ENCODE results near the gene ZDHHC21. TPM values are rescaled to one million over a fixed set of nuclear protein-coding genes. Genes with fewer than 3 reads are reported as not detected.
A peak's percentile ranks its signal among the peaks of the same experiment; 100 is the strongest.

Gene ZDHHC21
- total RNA-seq, 2 experiments from 2014 or later = 7.0 to 7.9 TPM

- no peak overlapping the region for H3K27ac Mint-ChIP-seq
- H3K4me1 Mint-ChIP-seq = no peaks in the 10 kb centered on the region
- POLR2A ChIA-PET = no interaction called here
- DNase-seq = no peak
- CTCF ChIA-PET = no interaction called here
- no peaks in the 10 kb centered on the region for H3K9me3 Mint-ChIP-seq
- peaks cover 4% of the 10 kb centered on the region for H3K36me3 Mint-ChIP-seq (ENCODE audit: low read depth)
- H3K4me3 Mint-ChIP-seq = no peak overlapping the region
- no peaks in the 10 kb centered on the region for H3K27me3 Mint-ChIP-seq
Measured at GRCh38 chr9:14627513-14627912, 65.7 kb downstream of the ZDHHC21 start.

GRCh38 chr9:14618836-14619420, 74.3 kb downstream of the ZDHHC21 start:
- no peak for DNase-seq
- Mint-ChIP-seq H3K27me3 (no peaks in the 10 kb centered on the region), H3K4me1 (no peaks in the 10 kb centered on the region), H3K36me3 (ENCODE audit: low read depth) (peaks cover 5% of the 10 kb centered on the region), H3K27ac (no peak overlapping the region), H3K9me3 (no peaks in the 10 kb centered on the region), H3K4me3 (no peak overlapping the region)
- POLR2A ChIA-PET = no interaction called here
- CTCF ChIA-PET = no interaction called here

- peaks cover 3% of the 10 kb centered on the region for H3K36me3 Mint-ChIP-seq (ENCODE audit: low read depth)
- ChIA-PET CTCF (interaction anchor here (1.3 kb wide), 1 partner anchor 20 kb away, joined by 3 read pairs; no protein-coding TSS in a partner anchor), POLR2A (no interaction called here)
- no peak overlapping the region for H3K27ac Mint-ChIP-seq
- no peaks in the 10 kb centered on the region for H3K27me3 Mint-ChIP-seq
- H3K4me3 Mint-ChIP-seq = no peak overlapping the region
- no peaks in the 10 kb centered on the region for H3K9me3 Mint-ChIP-seq
- H3K4me1 Mint-ChIP-seq = no peaks in the 10 kb centered on the region
- DNase-seq = peak; percentile 22
Measured at GRCh38 chr9:14616188-14616982, 76.8 kb downstream of the ZDHHC21 start.

- ChIA-PET POLR2A (no interaction called here), CTCF (no interaction called here)
- H3K27ac Mint-ChIP-seq = no peak overlapping the region
- H3K27me3 Mint-ChIP-seq = no peaks in the 10 kb centered on the region
- H3K36me3 Mint-ChIP-seq (ENCODE audit: low read depth) = no peaks in the 10 kb centered on the region
- H3K4me1 Mint-ChIP-seq = no peaks in the 10 kb centered on the region
- no peak overlapping the region for H3K4me3 Mint-ChIP-seq
- H3K9me3 Mint-ChIP-seq = no peaks in the 10 kb centered on the region
- no peak for DNase-seq
Measured at GRCh38 chr9:14608540-14608939, 84.7 kb downstream of the ZDHHC21 start.

GRCh38 chr9:14597171-14597799, 95.9 kb downstream of the ZDHHC21 start:
- ChIA-PET CTCF (interaction anchor here (0.9 kb wide), 1 partner anchor 18 kb away, joined by 3 read pairs; no protein-coding TSS in a partner anchor), POLR2A (no interaction called here)
- H3K9me3 Mint-ChIP-seq = peaks cover 9% of the 10 kb centered on the region
- H3K4me1 Mint-ChIP-seq = no peaks in the 10 kb centered on the region
- peaks cover 1% of the 10 kb centered on the region for H3K36me3 Mint-ChIP-seq (ENCODE audit: low read depth)
- no peak overlapping the region for H3K4me3 Mint-ChIP-seq
- H3K27ac Mint-ChIP-seq = no peak overlapping the region
- no peaks in the 10 kb centered on the region for H3K27me3 Mint-ChIP-seq
- DNase-seq = no peak

GRCh38 chr9:14593406-14593805, 99.8 kb downstream of the ZDHHC21 start:
- Mint-ChIP-seq H3K4me1 (no peaks in the 10 kb centered on the region), H3K27ac (no peak overlapping the region), H3K27me3 (peaks cover 2% of the 10 kb centered on the region), H3K36me3 (ENCODE audit: low read depth) (no peaks in the 10 kb centered on the region), H3K9me3 (peaks cover 7% of the 10 kb centered on the region), H3K4me3 (no peak overlapping the region)
- CTCF ChIA-PET = interaction anchor here (0.6 kb wide), 1 partner anchor 108 kb away, joined by 3 read pairs; no protein-coding TSS in a partner anchor
- no peak for DNase-seq
- POLR2A ChIA-PET = no interaction called here

GRCh38 chr9:14591411-14591810, 101.8 kb downstream of the ZDHHC21 start:
- ChIA-PET POLR2A (no interaction called here), CTCF (no interaction called here)
- Mint-ChIP-seq H3K9me3 (peaks cover 7% of the 10 kb centered on the region), H3K27me3 (peaks cover 2% of the 10 kb centered on the region), H3K4me1 (peaks cover 2% of the 10 kb centered on the region), H3K36me3 (ENCODE audit: low read depth) (no peaks in the 10 kb centered on the region), H3K4me3 (no peak overlapping the region), H3K27ac (no peak overlapping the region)
- DNase-seq = no peak

GRCh38 chr9:14585730-14586473, 107.3 kb downstream of the ZDHHC21 start:
- DNase-seq = peak; percentile 67
- Mint-ChIP-seq H3K4me3 (no peak overlapping the region), H3K27me3 (peaks cover 18% of the 10 kb centered on the region), H3K27ac (no peak overlapping the region), H3K36me3 (ENCODE audit: low read depth) (no peaks in the 10 kb centered on the region), H3K4me1 (peaks cover 15% of the 10 kb centered on the region), H3K9me3 (no peaks in the 10 kb centered on the region)
- ChIA-PET CTCF (no interaction called here), POLR2A (no interaction called here)

- H3K27me3 Mint-ChIP-seq = peaks cover 27% of the 10 kb centered on the region
- no peak overlapping the region for H3K4me3 Mint-ChIP-seq
- no peak for DNase-seq
- H3K4me1 Mint-ChIP-seq = peaks cover 15% of the 10 kb centered on the region
- no peaks in the 10 kb centered on the region for H3K9me3 Mint-ChIP-seq
- ChIA-PET POLR2A (no interaction called here), CTCF (no interaction called here)
- no peak overlapping the region for H3K27ac Mint-ChIP-seq
- H3K36me3 Mint-ChIP-seq (ENCODE audit: low read depth) = no peaks in the 10 kb centered on the region
Measured at GRCh38 chr9:14584571-14584970, 108.7 kb downstream of the ZDHHC21 start.

GRCh38 chr9:14578030-14578429, 115.2 kb downstream of the ZDHHC21 start:
- Mint-ChIP-seq H3K36me3 (ENCODE audit: low read depth) (no peaks in the 10 kb centered on the region), H3K27ac (no peak overlapping the region), H3K9me3 (no peaks in the 10 kb centered on the region), H3K4me3 (no peak overlapping the region), H3K4me1 (no peaks in the 10 kb centered on the region), H3K27me3 (peaks cover 20% of the 10 kb centered on the region)
- no peak for DNase-seq
- ChIA-PET POLR2A (no interaction called here), CTCF (no interaction called here)

- DNase-seq = no peak
- CTCF ChIA-PET = no interaction called here
- Mint-ChIP-seq H3K4me3 (no peak overlapping the region), H3K36me3 (ENCODE audit: low read depth) (no peaks in the 10 kb centered on the region), H3K9me3 (no peaks in the 10 kb centered on the region), H3K4me1 (no peaks in the 10 kb centered on the region), H3K27me3 (no peaks in the 10 kb centered on the region), H3K27ac (no peak overlapping the region)
- POLR2A ChIA-PET = no interaction called here
Measured at GRCh38 chr9:14574173-14574572, 119.1 kb downstream of the ZDHHC21 start.

- H3K9me3 Mint-ChIP-seq = no peaks in the 10 kb centered on the region
- H3K4me1 Mint-ChIP-seq = no peaks in the 10 kb centered on the region
- H3K27me3 Mint-ChIP-seq = no peaks in the 10 kb centered on the region
- H3K27ac Mint-ChIP-seq = no peak overlapping the region
- no peak for DNase-seq
- H3K4me3 Mint-ChIP-seq = no peak overlapping the region
- ChIA-PET POLR2A (no interaction called here), CTCF (no interaction called here)
- H3K36me3 Mint-ChIP-seq (ENCODE audit: low read depth) = no peaks in the 10 kb centered on the region
Measured at GRCh38 chr9:14573319-14573718, 119.9 kb downstream of the ZDHHC21 start.

- Mint-ChIP-seq H3K27me3 (no peaks in the 10 kb centered on the region), H3K4me1 (peaks cover 3% of the 10 kb centered on the region), H3K4me3 (no peak overlapping the region), H3K27ac (no peak overlapping the region), H3K36me3 (ENCODE audit: low read depth) (no peaks in the 10 kb centered on the region), H3K9me3 (no peaks in the 10 kb centered on the region)
- no peak for DNase-seq
- POLR2A ChIA-PET = no interaction called here
- CTCF ChIA-PET = no interaction called here
Measured at GRCh38 chr9:14565352-14566016, 127.7 kb downstream of the ZDHHC21 start.
